K562 (cell line): ENCODE measurements around the gene RNF144A. TPM values are rescaled to one million over a fixed set of nuclear protein-coding genes. Genes with fewer than 3 reads are reported as not detected.
A peak's percentile ranks its signal among the peaks of the same experiment; 100 is the strongest.

ENCODE experiments used
- EZH2 ChIP-seq: IDR thresholded peaks from 2 replicates; pipeline ENCODE4 v1.6.1; 2012; ENCODE audit warnings: low read depth, mild to moderate bottlenecking, inconsistent platforms, low read length, borderline replicate concordance
- MAFG ChIP-seq: fragments of 450-650 bp; conservative IDR thresholded peaks from 2 replicates; pipeline ENCODE4 v1.6.1; 2016; ENCODE audit warnings: missing genetic modification characterization, missing compliant biosample characterization
- NCOR1 ChIP-seq: fragments of 450-650 bp; IDR thresholded peaks from 2 replicates; pipeline ENCODE4 v1.6.1; 2016; ENCODE audit warnings: mild to moderate bottlenecking, moderate library complexity
- NEUROD1 ChIP-seq: fragments of 150-350 bp; IDR thresholded peaks from 2 replicates; pipeline ENCODE4 v1.6.1; 2014; ENCODE audit warnings: borderline replicate concordance, low read length, low read depth; ENCODE audit not compliant: partially characterized antibody
- NR3C1 ChIP-seq: sonication (generic); formaldehyde crosslinking; IDR thresholded peaks from 2 replicates; pipeline ENCODE4 v1.8.1; 2022; ENCODE audit warnings: missing genetic modification reagents
- RHOXF2B ChIP-seq: fragments of 250-450 bp; sonication (Bioruptor Pico); conservative IDR thresholded peaks from 2 replicates; pipeline ENCODE4 v1.5.1; 2021
- TEAD2 ChIP-seq: fragments of 450-650 bp; IDR thresholded peaks from 2 replicates; pipeline ENCODE4 v1.6.1; 2016; ENCODE audit warnings: missing genetic modification characterization, control low read depth, missing compliant biosample characterization
- ZNF24 ChIP-seq: fragments of 450-650 bp; IDR thresholded peaks from 2 replicates; pipeline ENCODE4 v1.6.1; 2016
- ZNF253 ChIP-seq: fragments of 250-450 bp; sonication (Bioruptor Pico); conservative IDR thresholded peaks from 2 replicates; pipeline ENCODE4 v1.6.1; 2021; ENCODE audit warnings: mild to moderate bottlenecking
- ZNF263 ChIP-seq: sonication (generic); formaldehyde crosslinking; IDR thresholded peaks from 2 replicates; pipeline ENCODE4 v1.8.0; 2022; ENCODE audit warnings: mild to moderate bottlenecking, missing genetic modification reagents, borderline replicate concordance
- polyA plus RNA-seq, 8 experiments: library from polyadenylated mRNA; depleted of rRNA in 4 of 8; stranded (reverse) in 5 of 8; unstranded in 3 of 8; fragments of >200 nt; fragmentation: Nextera tagmentation in 2 of 8; fragmentation: Illumina TruSeq in 1 of 8; extraction: Ambion mirVana in 2 of 8; extraction: Trizol in 1 of 8; gene quantifications; 2 replicates each; pipeline versions ENCODE4 v1.2.1 to v1.2.3, GENCODE V29; 2011 to 2014; ENCODE audit warnings: inconsistent platforms in 1 of 8, missing spikeins in 1 of 8
- total RNA-seq, 7 experiments: library from RNA; depleted of rRNA in 6 of 7; stranded (reverse); fragments of >200 nt in 6 of 7; fragmentation: Illumina TruSeq in 2 of 7; extraction: Trizol in 2 of 7; gene quantifications; 2 replicates each; pipeline versions ENCODE4 v1.2.1 to v1.2.3, GENCODE V29; 2011 to 2021; ENCODE audit warnings: low replicate concordance in 1 of 7
- TF ChIP-seq, protein P1 (sequence below): fragments of 250-450 bp; sonication (Bioruptor Pico); IDR thresholded peaks from 2 replicates; pipeline ENCODE4 v1.9.0; 2021; ENCODE audit warnings: mild to moderate bottlenecking, inconsistent platforms
- TF ChIP-seq, protein P2 (sequence below): fragments of 250-450 bp; sonication (Bioruptor Pico); IDR thresholded peaks from 2 replicates; pipeline ENCODE4 v1.4.0; 2020; ENCODE audit warnings: mild to moderate bottlenecking, moderate library complexity
- TF ChIP-seq, protein P3 (sequence below): sonication (generic); formaldehyde crosslinking; IDR thresholded peaks from 2 replicates; pipeline ENCODE4 v1.9.0; 2022; ENCODE audit warnings: mild to moderate bottlenecking, missing genetic modification reagents
- TF ChIP-seq, protein P4 (sequence below): fragments of 250-450 bp; sonication (Bioruptor Pico); IDR thresholded peaks from 2 replicates; pipeline ENCODE4 v1.4.0; 2020; ENCODE audit warnings: borderline replicate concordance
- TF ChIP-seq, protein P5 (sequence below), 3 experiments: fragments of 200-800 bp in 1 of 3; sonication (Bioruptor generic) in 1 of 3; sonication (generic) in 1 of 3; formaldehyde crosslinking in 1 of 3; IDR thresholded peaks; 2 replicates each; pipeline versions ENCODE4 v1.6.1 to v1.8.0; 2016 to 2022; ENCODE audit warnings: mild to moderate bottlenecking in 2 of 3, missing compliant biosample characterization in 2 of 3, missing genetic modification characterization in 2 of 3, missing genetic modification reagents in 1 of 3
- TF ChIP-seq, protein P6 (sequence below): sonication (generic); formaldehyde crosslinking; IDR thresholded peaks from 2 replicates; pipeline ENCODE4 v1.8.0; 2022; ENCODE audit warnings: mild to moderate bottlenecking, missing genetic modification reagents
- TF ChIP-seq, protein P7 (sequence below): fragments of 250-450 bp; sonication (Bioruptor Pico); IDR thresholded peaks from 2 replicates; pipeline ENCODE4 v1.8.0; 2021; ENCODE audit warnings: mild to moderate bottlenecking, moderate library complexity

RNF144A gene
- total and polyA plus RNA-seq, 9 of the 15 experiments (the other 6 are each of a cell fraction or from before 2014, with no cell fraction given): 0.96 to 11.3 (median 6.2) TPM

DNA sequence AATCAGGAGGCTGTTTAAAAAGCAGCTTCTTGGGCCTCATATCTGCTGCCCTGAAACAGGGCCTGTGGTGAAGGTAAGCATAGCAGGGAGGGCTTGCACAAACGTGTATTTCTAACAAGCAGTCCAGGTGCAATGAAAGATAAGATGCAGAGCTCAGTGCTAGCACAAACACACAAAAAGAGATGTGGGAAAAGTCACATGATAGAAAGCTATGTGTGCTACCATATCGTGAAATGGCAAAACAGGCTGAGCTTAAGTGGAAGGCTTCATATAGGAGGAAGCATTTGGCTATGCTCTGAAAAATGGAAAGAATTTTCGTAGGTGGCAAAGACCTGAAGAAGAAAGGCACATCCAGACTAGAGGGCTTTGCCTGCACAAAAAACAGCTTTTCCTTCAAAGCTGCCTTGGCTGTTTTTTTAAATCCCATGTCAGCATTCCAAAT lies 29.4 kb upstream of the RNF144A start (continued):
- TF ChIP-seq NEUROD1 (peak; percentile 51), EZH2 (no peak), TEAD2 (tag) (no peak), ZNF24 (no peak; the same call in 1 of the 2 replicates), ZNF263 (no peak), MAFG (0 out of 2 replicates have a peak, but pooled peaks have one; percentile 5), NCOR1 (peak; percentile 91), RHOXF2B (no peak), NR3C1 (no peak), ZNF253 (CRISPR knock-in tag) (no peak)
- TF ChIP-seq, protein P1, sequence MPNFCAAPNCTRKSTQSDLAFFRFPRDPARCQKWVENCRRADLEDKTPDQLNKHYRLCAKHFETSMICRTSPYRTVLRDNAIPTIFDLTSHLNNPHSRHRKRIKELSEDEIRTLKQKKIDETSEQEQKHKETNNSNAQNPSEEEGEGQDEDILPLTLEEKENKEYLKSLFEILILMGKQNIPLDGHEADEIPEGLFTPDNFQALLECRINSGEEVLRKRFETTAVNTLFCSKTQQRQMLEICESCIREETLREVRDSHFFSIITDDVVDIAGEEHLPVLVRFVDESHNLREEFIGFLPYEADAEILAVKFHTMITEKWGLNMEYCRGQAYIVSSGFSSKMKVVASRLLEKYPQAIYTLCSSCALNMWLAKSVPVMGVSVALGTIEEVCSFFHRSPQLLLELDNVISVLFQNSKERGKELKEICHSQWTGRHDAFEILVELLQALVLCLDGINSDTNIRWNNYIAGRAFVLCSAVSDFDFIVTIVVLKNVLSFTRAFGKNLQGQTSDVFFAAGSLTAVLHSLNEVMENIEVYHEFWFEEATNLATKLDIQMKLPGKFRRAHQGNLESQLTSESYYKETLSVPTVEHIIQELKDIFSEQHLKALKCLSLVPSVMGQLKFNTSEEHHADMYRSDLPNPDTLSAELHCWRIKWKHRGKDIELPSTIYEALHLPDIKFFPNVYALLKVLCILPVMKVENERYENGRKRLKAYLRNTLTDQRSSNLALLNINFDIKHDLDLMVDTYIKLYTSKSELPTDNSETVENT (CRISPR knock-in tag): no peak
- TF ChIP-seq, protein P2, sequence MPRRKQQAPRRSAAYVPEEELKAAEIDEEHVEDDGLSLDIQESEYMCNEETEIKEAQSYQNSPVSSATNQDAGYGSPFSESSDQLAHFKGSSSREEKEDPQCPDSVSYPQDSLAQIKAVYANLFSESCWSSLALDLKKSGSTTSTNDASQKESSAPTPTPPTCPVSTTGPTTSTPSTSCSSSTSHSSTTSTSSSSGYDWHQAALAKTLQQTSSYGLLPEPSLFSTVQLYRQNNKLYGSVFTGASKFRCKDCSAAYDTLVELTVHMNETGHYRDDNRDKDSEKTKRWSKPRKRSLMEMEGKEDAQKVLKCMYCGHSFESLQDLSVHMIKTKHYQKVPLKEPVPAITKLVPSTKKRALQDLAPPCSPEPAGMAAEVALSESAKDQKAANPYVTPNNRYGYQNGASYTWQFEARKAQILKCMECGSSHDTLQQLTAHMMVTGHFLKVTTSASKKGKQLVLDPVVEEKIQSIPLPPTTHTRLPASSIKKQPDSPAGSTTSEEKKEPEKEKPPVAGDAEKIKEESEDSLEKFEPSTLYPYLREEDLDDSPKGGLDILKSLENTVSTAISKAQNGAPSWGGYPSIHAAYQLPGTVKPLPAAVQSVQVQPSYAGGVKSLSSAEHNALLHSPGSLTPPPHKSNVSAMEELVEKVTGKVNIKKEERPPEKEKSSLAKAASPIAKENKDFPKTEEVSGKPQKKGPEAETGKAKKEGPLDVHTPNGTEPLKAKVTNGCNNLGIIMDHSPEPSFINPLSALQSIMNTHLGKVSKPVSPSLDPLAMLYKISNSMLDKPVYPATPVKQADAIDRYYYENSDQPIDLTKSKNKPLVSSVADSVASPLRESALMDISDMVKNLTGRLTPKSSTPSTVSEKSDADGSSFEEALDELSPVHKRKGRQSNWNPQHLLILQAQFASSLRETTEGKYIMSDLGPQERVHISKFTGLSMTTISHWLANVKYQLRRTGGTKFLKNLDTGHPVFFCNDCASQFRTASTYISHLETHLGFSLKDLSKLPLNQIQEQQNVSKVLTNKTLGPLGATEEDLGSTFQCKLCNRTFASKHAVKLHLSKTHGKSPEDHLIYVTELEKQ (CRISPR knock-in tag): no peak
- TF ChIP-seq, protein P3, sequence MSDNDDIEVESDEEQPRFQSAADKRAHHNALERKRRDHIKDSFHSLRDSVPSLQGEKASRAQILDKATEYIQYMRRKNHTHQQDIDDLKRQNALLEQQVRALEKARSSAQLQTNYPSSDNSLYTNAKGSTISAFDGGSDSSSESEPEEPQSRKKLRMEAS (CRISPR knock-in tag): peak; percentile 62; the same call in 1 of the 2 replicates
- TF ChIP-seq, protein P4, sequence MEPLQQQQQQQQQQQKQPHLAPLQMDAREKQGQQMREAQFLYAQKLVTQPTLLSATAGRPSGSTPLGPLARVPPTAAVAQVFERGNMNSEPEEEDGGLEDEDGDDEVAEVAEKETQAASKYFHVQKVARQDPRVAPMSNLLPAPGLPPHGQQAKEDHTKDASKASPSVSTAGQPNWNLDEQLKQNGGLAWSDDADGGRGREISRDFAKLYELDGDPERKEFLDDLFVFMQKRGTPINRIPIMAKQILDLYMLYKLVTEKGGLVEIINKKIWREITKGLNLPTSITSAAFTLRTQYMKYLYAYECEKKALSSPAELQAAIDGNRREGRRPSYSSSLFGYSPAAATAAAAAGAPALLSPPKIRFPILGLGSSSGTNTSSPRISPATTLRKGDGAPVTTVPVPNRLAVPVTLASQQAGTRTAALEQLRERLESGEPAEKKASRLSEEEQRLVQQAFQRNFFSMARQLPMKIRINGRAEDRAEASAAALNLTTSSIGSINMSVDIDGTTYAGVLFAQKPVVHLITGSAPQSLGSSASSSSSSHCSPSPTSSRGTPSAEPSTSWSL (CRISPR knock-in tag): no peak
- TF ChIP-seq, protein P5, sequence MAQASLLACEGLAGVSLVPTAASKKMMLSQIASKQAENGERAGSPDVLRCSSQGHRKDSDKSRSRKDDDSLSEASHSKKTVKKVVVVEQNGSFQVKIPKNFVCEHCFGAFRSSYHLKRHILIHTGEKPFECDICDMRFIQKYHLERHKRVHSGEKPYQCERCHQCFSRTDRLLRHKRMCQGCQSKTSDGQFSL (CRISPR knock-in tag; IDR thresholded peaks at IDR 0.05): no peak
- TF ChIP-seq, protein P5 (tag; IDR thresholded peaks at IDR 0.05): no peak
- TF ChIP-seq, protein P6, sequence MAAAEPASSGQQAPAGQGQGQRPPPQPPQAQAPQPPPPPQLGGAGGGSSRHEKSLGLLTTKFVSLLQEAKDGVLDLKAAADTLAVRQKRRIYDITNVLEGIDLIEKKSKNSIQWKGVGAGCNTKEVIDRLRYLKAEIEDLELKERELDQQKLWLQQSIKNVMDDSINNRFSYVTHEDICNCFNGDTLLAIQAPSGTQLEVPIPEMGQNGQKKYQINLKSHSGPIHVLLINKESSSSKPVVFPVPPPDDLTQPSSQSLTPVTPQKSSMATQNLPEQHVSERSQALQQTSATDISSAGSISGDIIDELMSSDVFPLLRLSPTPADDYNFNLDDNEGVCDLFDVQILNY: no peak
- TF ChIP-seq, protein P7, sequence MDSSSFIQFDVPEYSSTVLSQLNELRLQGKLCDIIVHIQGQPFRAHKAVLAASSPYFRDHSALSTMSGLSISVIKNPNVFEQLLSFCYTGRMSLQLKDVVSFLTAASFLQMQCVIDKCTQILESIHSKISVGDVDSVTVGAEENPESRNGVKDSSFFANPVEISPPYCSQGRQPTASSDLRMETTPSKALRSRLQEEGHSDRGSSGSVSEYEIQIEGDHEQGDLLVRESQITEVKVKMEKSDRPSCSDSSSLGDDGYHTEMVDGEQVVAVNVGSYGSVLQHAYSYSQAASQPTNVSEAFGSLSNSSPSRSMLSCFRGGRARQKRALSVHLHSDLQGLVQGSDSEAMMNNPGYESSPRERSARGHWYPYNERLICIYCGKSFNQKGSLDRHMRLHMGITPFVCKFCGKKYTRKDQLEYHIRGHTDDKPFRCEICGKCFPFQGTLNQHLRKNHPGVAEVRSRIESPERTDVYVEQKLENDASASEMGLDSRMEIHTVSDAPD (CRISPR knock-in tag): no peak
